Suprapubic skin (tissue), 4 donors: ENCODE results near the gene SH2B3.

Experiments
- CTCF ChIP-seq, 2 donors: fragments of 200-600 bp in 1 of 2; fragments of 450-650 bp in 1 of 2; sonication (generic) in 1 of 2; IDR thresholded peaks; one replicate each; pipeline ENCODE4 v1.5.1; 2016 to 2019; ENCODE audit warnings: antibody characterized with exemption in 2 of 2, mild to moderate bottlenecking in 1 of 2, moderate library complexity in 1 of 2
- POLR2A ChIP-seq, 2 donors: fragments of 450-650 bp; IDR thresholded peaks; one replicate each; pipeline ENCODE4 v1.6.1; 2017; ENCODE audit warnings: antibody characterized with exemption in 2 of 2, mild to moderate bottlenecking in 2 of 2, moderate library complexity in 2 of 2
- POLR2AphosphoS5 ChIP-seq, 3 donors: sonication (generic); formaldehyde crosslinking; IDR thresholded peaks; one replicate each; pipeline ENCODE4 v1.6.1; 2017; ENCODE audit warnings: antibody characterized with exemption in 3 of 3

- TF ChIP-seq CTCF (IDR thresholded peaks at IDR 0.05) (no peak), POLR2AphosphoS5 (IDR thresholded peaks at IDR 0.05) (no peak), POLR2A (IDR thresholded peaks at IDR 0.05) (no peak)
These were observed 5.6 kb downstream of the SH2B3 start for GRCh38 chr12:111411185-111411764.
